Neuronal stem cell (in vitro differentiated cells): ENCODE measurements around the gene ZBTB5.

Experiments
- DNase-seq: peaks from one replicate; pipeline ENCODE4 v3.0.0-alpha.2; 2013; ENCODE audit warnings: low spot score
- H2AFZ ChIP-seq: one replicate; pipeline ENCODE4 v1.6.1; 2013; ENCODE audit warnings: mild to moderate bottlenecking, low read length, inconsistent platforms
- H2AK5ac ChIP-seq: 2 replicates; pipeline ENCODE4 v1.6.1; 2013; ENCODE audit warnings: low read depth, mild to moderate bottlenecking, inconsistent platforms, low read length, moderate library complexity, mixed read lengths
- H2BK120ac ChIP-seq: 2 replicates; pipeline ENCODE4 v1.6.1; 2013; ENCODE audit warnings: low read depth, mild to moderate bottlenecking, inconsistent platforms, low read length, moderate library complexity, mixed read lengths
- H2BK12ac ChIP-seq: one replicate; pipeline ENCODE4 v1.6.1; 2013; ENCODE audit warnings: low read length, inconsistent platforms
- H2BK15ac ChIP-seq: 2 replicates; pipeline ENCODE4 v1.6.1; 2013; ENCODE audit warnings: mild to moderate bottlenecking, low read length, inconsistent platforms, mixed read lengths
- H2BK5ac ChIP-seq: one replicate; pipeline ENCODE4 v1.6.1; 2013; ENCODE audit warnings: inconsistent platforms, mild to moderate bottlenecking, low read length, moderate library complexity
- H3K14ac ChIP-seq: one replicate; pipeline ENCODE4 v1.6.1; 2013; ENCODE audit warnings: low read length, inconsistent platforms
- H3K18ac ChIP-seq: 2 replicates; pipeline ENCODE4 v1.6.1; 2013; ENCODE audit warnings: low read length, inconsistent platforms
- H3K23ac ChIP-seq: 2 replicates; pipeline ENCODE4 v1.6.1; 2013; ENCODE audit warnings: low read depth, mild to moderate bottlenecking, mixed read lengths, low read length, inconsistent platforms; ENCODE audit not compliant: poor library complexity
- H3K27ac ChIP-seq: replicated peaks from 3 replicates; pipeline ENCODE4 v1.5.1; 2013; ENCODE audit warnings: low read length, inconsistent platforms
- H3K27me3 ChIP-seq, 3 experiments: 2 replicates each; pipeline ENCODE4 v1.6.1; 2013; ENCODE audit warnings: low read length in 3 of 3, mild to moderate bottlenecking in 2 of 3, inconsistent platforms in 1 of 3, low read depth in 1 of 3, mixed read lengths in 1 of 3, moderate library complexity in 1 of 3; ENCODE audit not compliant: control insufficient read depth in 3 of 3, insufficient read depth in 3 of 3
- H3K36me3 ChIP-seq, 2 donors: replicated peaks in 1 of 2; 2 replicates each; pipeline ENCODE4 v1.6.1; 2013; ENCODE audit warnings: low read length in 2 of 2; ENCODE audit not compliant: control insufficient read depth in 2 of 2, insufficient read depth in 2 of 2
- H3K4ac ChIP-seq: 2 replicates; pipeline ENCODE4 v1.6.1; 2013; ENCODE audit warnings: inconsistent platforms, mild to moderate bottlenecking, low read length, moderate library complexity
- H3K4me1 ChIP-seq, 2 donors: 1 replicate in 1 of 2; 2 replicates in 1 of 2; pipeline ENCODE4 v1.6.1; 2013; ENCODE audit warnings: low read length in 2 of 2, low read depth in 1 of 2; ENCODE audit not compliant: control insufficient read depth in 2 of 2, insufficient read depth in 1 of 2
- H3K4me2 ChIP-seq: one replicate; pipeline ENCODE4 v1.6.1; 2013; ENCODE audit warnings: mild to moderate bottlenecking, low read length, inconsistent platforms; ENCODE audit not compliant: insufficient read depth, poor library complexity, severe bottlenecking
- H3K4me3 ChIP-seq, 2 donors: 2 replicates each; pipeline ENCODE4 v1.5.1; 2013; ENCODE audit warnings: low read length in 2 of 2, mild to moderate bottlenecking in 2 of 2, inconsistent platforms in 1 of 2, moderate library complexity in 1 of 2
- H3K79me1 ChIP-seq: one replicate; pipeline ENCODE4 v1.6.1; 2013; ENCODE audit warnings: low read depth, mild to moderate bottlenecking, inconsistent platforms, low read length, moderate library complexity
- H3K9ac ChIP-seq: one replicate; pipeline ENCODE4 v1.6.1; 2013; ENCODE audit warnings: mild to moderate bottlenecking, low read depth, low read length, inconsistent platforms; ENCODE audit not compliant: poor library complexity
- H3K9me3 ChIP-seq, 2 donors: replicated peaks in 1 of 2; 2 replicates each; pipeline versions ENCODE3 to v1.6.1; 2013; ENCODE audit warnings: low read length in 2 of 2, mild to moderate bottlenecking in 2 of 2, inconsistent platforms in 1 of 2, low read depth in 1 of 2, mixed read lengths in 1 of 2, moderate library complexity in 1 of 2; ENCODE audit not compliant: control insufficient read depth in 2 of 2, insufficient read depth in 1 of 2
- H4K8ac ChIP-seq: one replicate; pipeline ENCODE4 v1.6.1; 2013; ENCODE audit warnings: low read depth, mild to moderate bottlenecking, inconsistent platforms, low read length, moderate library complexity
- H4K91ac ChIP-seq: one replicate; pipeline ENCODE4 v1.6.1; 2013; ENCODE audit warnings: low read length, low read depth, mild to moderate bottlenecking, inconsistent platforms; ENCODE audit not compliant: poor library complexity
- WGBS, 2 donors: extraction: QIAGEN DNeasy Blood & Tissue Kit; methylation state at CpG; one replicate each; pipeline ENCODE4 v1.1.7; 2013; ENCODE audit warnings: missing lambda C conversion rate in 2 of 2, mixed read lengths in 1 of 2; ENCODE audit not compliant: insufficient read length in 2 of 2, insufficient replicate concordance in 1 of 2; ENCODE audit errors: extremely low coverage in 2 of 2; 5-methylcytosine and 5-hydroxymethylcytosine counted together

The ZBTB5 gene

GRCh38 chr9:37438359-37438758, 26.9 kb downstream of the ZBTB5 start:
- Histone ChIP-seq H2BK5ac (no peak overlapping the region), H2AFZ (no peak overlapping the region), H3K9me3 (no peaks in the 10 kb centered on the region), H4K8ac (no peak overlapping the region), H2BK12ac (no peak overlapping the region), H3K4me3 (no peak overlapping the region), H3K4me2 (no peak overlapping the region), H3K27ac (no peak overlapping the region), H3K36me3 (peaks cover 52 to 85% of the 10 kb centered on the region in 2 donors), H3K14ac (no peak overlapping the region), H3K18ac (no peak overlapping the region), H3K4ac (no peak overlapping the region), H3K4me1 (peaks cover 11 to 17% of the 10 kb centered on the region in 2 donors), H2AK5ac (no peak overlapping the region), H4K91ac (no peak overlapping the region), H3K9ac (no peak overlapping the region), H3K23ac (peak overlapping the region; percentile 21), H3K79me1 (peaks cover 7% of the 10 kb centered on the region), H2BK120ac (no peak overlapping the region), H3K27me3 (no peaks in the 10 kb centered on the region), H2BK15ac (no peak overlapping the region)
- no peak for DNase-seq
- WGBS, 2 donors = no CpG with 5 or more reads among the region's 3 CpGs

GRCh38 chr9:37437621-37438020, 27.6 kb downstream of the ZBTB5 start:
- H3K27ac ChIP-seq = no peak overlapping the region
- H2BK5ac ChIP-seq = no peak overlapping the region
- H3K9me3 ChIP-seq = no peaks in the 10 kb centered on the region
- no peaks in the 10 kb centered on the region for H3K27me3 ChIP-seq
- H3K23ac ChIP-seq = no peak overlapping the region
- H2AK5ac ChIP-seq = no peak overlapping the region
- DNase-seq = no peak
- H3K14ac ChIP-seq = no peak overlapping the region
- H3K9ac ChIP-seq = no peak overlapping the region
- no peak overlapping the region for H2BK120ac ChIP-seq
- H4K8ac ChIP-seq = no peak overlapping the region
- no peak overlapping the region for H3K4me2 ChIP-seq
- WGBS, 2 donors = no CpG with 5 or more reads among the region's 4 CpGs
- no peak overlapping the region for H2BK15ac ChIP-seq
- H2BK12ac ChIP-seq = no peak overlapping the region
- H3K4ac ChIP-seq = no peak overlapping the region
- no peak overlapping the region for H4K91ac ChIP-seq
- no peak overlapping the region for H3K18ac ChIP-seq
- H3K4me1 ChIP-seq = peaks cover 16 to 25% of the 10 kb centered on the region in 2 donors
- no peak overlapping the region for H3K4me3 ChIP-seq
- peaks cover 52 to 85% of the 10 kb centered on the region in 2 donors for H3K36me3 ChIP-seq
- H2AFZ ChIP-seq = no peak overlapping the region
- peaks cover 7% of the 10 kb centered on the region for H3K79me1 ChIP-seq

- Histone ChIP-seq H3K18ac (no peak overlapping the region), H2BK12ac (no peak overlapping the region), H2BK120ac (no peak overlapping the region), H4K8ac (no peak overlapping the region), H3K79me1 (peaks cover 4% of the 10 kb centered on the region), H3K4ac (no peak overlapping the region), H3K4me1 (peaks cover 16 to 30% of the 10 kb centered on the region in 2 donors), H2AK5ac (no peak overlapping the region), H3K27ac (no peak overlapping the region), H3K4me2 (no peak overlapping the region), H3K4me3 (no peak overlapping the region), H3K9ac (no peak overlapping the region), H2BK15ac (no peak overlapping the region), H2BK5ac (no peak overlapping the region), H3K23ac (no peak overlapping the region), H4K91ac (no peak overlapping the region), H3K9me3 (no peaks in the 10 kb centered on the region), H2AFZ (no peak overlapping the region), H3K27me3 (no peaks in the 10 kb centered on the region), H3K36me3 (peaks cover 50 to 85% of the 10 kb centered on the region in 2 donors), H3K14ac (no peak overlapping the region)
- WGBS, 2 donors = no CpG with 5 or more reads among the region's 6 CpGs
- DNase-seq = no peak
These were observed 28.2 kb downstream of the ZBTB5 start for GRCh38 chr9:37437010-37437409.

- no peak overlapping the region for H2BK120ac ChIP-seq
- H2AK5ac ChIP-seq = no peak overlapping the region
- no peaks in the 10 kb centered on the region for H3K9me3 ChIP-seq
- H3K9ac ChIP-seq = no peak overlapping the region
- no peak overlapping the region for H2BK15ac ChIP-seq
- no peaks in the 10 kb centered on the region for H3K27me3 ChIP-seq
- H4K8ac ChIP-seq = no peak overlapping the region
- H3K14ac ChIP-seq = no peak overlapping the region
- no peak overlapping the region for H2BK12ac ChIP-seq
- peaks cover 16 to 30% of the 10 kb centered on the region in 2 donors for H3K4me1 ChIP-seq
- H3K18ac ChIP-seq = no peak overlapping the region
- no peak overlapping the region for H3K4me2 ChIP-seq
- H3K79me1 ChIP-seq = peaks cover 3% of the 10 kb centered on the region
- H3K23ac ChIP-seq = no peak overlapping the region
- no CpG with 5 or more reads among the region's 5 CpGs for WGBS, 2 donors
- H3K4me3 ChIP-seq = no peak overlapping the region
- H3K4ac ChIP-seq = no peak overlapping the region
- H4K91ac ChIP-seq = no peak overlapping the region
- peaks cover 49 to 85% of the 10 kb centered on the region in 2 donors for H3K36me3 ChIP-seq
- no peak overlapping the region for H2BK5ac ChIP-seq
- H2AFZ ChIP-seq = no peak overlapping the region
- no peak for DNase-seq
- H3K27ac ChIP-seq = no peak overlapping the region
These were observed 28.7 kb downstream of the ZBTB5 start for GRCh38 chr9:37436540-37436939.
